Measurements from ENCODE around the gene TCAP.
"Not testable (repeated sequence)": the region's sequence is repeated elsewhere in the genome, so short reads cannot be mapped to it uniquely, and the experiment has no call there.

The TCAP gene

GRCh38 chr17:39696731-39697130 lies 31.6 kb downstream of the TCAP start:
- TF ChIP-seq, protein P1, sequence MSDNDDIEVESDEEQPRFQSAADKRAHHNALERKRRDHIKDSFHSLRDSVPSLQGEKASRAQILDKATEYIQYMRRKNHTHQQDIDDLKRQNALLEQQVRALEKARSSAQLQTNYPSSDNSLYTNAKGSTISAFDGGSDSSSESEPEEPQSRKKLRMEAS (IDR thresholded peaks at IDR 0.05; ENCODE audit: low read depth, low read length) = no peak
- TF ChIP-seq CTCF (IDR thresholded peaks at IDR 0.05; ENCODE audit: low read depth, low read length) (no peak), POLR2A (IDR thresholded peaks at IDR 0.05; ENCODE audit: extremely low read depth, insufficient read length) (no peak), MYC (IDR thresholded peaks at IDR 0.05; ENCODE audit: low read depth, low read length) (no peak)
- DNase-seq (ENCODE audit: low read depth) = no peak
- H3K4me3 ChIP-seq (ENCODE audit: low read depth, low read length) = no peak overlapping the region

- TF ChIP-seq, protein P1 (IDR thresholded peaks at IDR 0.05; ENCODE audit: low read depth, low read length) = no peak
- TF ChIP-seq POLR2A (IDR thresholded peaks at IDR 0.05; ENCODE audit: extremely low read depth, insufficient read length) (no peak), CTCF (IDR thresholded peaks at IDR 0.05; ENCODE audit: low read depth, low read length) (no peak), MYC (IDR thresholded peaks at IDR 0.05; ENCODE audit: low read depth, low read length) (no peak)
- H3K4me3 ChIP-seq (ENCODE audit: low read depth, low read length) = no peak overlapping the region
- DNase-seq (ENCODE audit: low read depth) = no peak
These were observed 32.8 kb downstream of the TCAP start for GRCh38 chr17:39697961-39698360.

GRCh38 chr17:39699157-39699817 lies 34.1 kb downstream of the TCAP start:
- H3K4me3 ChIP-seq (ENCODE audit: low read depth, low read length); DNase-seq (ENCODE audit: low read depth): not testable (repeated sequence)

- no peak for TF ChIP-seq MYC (IDR thresholded peaks at IDR 0.05; ENCODE audit: low read depth, low read length)
- no peak for TF ChIP-seq POLR2A (IDR thresholded peaks at IDR 0.05; ENCODE audit: extremely low read depth, insufficient read length)
- TF ChIP-seq, protein P1 (IDR thresholded peaks at IDR 0.05; ENCODE audit: low read depth, low read length) = no peak
- no peak for TF ChIP-seq CTCF (IDR thresholded peaks at IDR 0.05; ENCODE audit: low read depth, low read length)
- H3K4me3 ChIP-seq (ENCODE audit: low read depth, low read length) = no peak within 1 kb of the TSS
- no peak for DNase-seq (ENCODE audit: low read depth)
These were observed 34.6 kb downstream of the TCAP start, which contains the start of gene ERBB2 for GRCh38 chr17:39699818-39700147. Gene ERBB2 (plus strand): TSS chr17:39700064. CDS start chr17:39700239, 175 bp downstream.

GRCh38 chr17:39700148-39700987 lies 35.2 kb downstream of the TCAP start:
- no peak for DNase-seq (ENCODE audit: low read depth)
- no peak for TF ChIP-seq POLR2A (IDR thresholded peaks at IDR 0.05; ENCODE audit: extremely low read depth, insufficient read length)
- no peak for TF ChIP-seq CTCF (IDR thresholded peaks at IDR 0.05; ENCODE audit: low read depth, low read length)
- TF ChIP-seq, protein P1 (IDR thresholded peaks at IDR 0.05; ENCODE audit: low read depth, low read length) = no peak
- TF ChIP-seq MYC (IDR thresholded peaks at IDR 0.05; ENCODE audit: low read depth, low read length) = no peak
- no peak overlapping the region for H3K4me3 ChIP-seq (ENCODE audit: low read depth, low read length)

- no peak overlapping the region for H3K4me3 ChIP-seq (ENCODE audit: low read depth, low read length)
- no peak for DNase-seq (ENCODE audit: low read depth)
- TF ChIP-seq MYC (IDR thresholded peaks at IDR 0.05; ENCODE audit: low read depth, low read length) (no peak), CTCF (IDR thresholded peaks at IDR 0.05; ENCODE audit: low read depth, low read length) (no peak), POLR2A (IDR thresholded peaks at IDR 0.05; ENCODE audit: extremely low read depth, insufficient read length) (no peak)
- TF ChIP-seq, protein P1 (IDR thresholded peaks at IDR 0.05; ENCODE audit: low read depth, low read length) = no peak
These were observed 36.0 kb downstream of the TCAP start for GRCh38 chr17:39701012-39701783.

Measured in NB4 (cell line).